GM12874 (cell line): ENCODE measurements around the gene NOTCH1.

Experiments
- TF ChIP-seq, protein P1 (sequence below): IDR thresholded peaks from 2 replicates; pipeline ENCODE4 v1.5.1; 2011; ENCODE audit warnings: low read depth, mild to moderate bottlenecking, control low read depth, low read length, moderate library complexity; ENCODE audit not compliant: insufficient read depth

Gene NOTCH1

GRCh38 chr9:136588663-136589464 is 43.0 kb upstream of the NOTCH1 start:
- TF ChIP-seq, protein P1, sequence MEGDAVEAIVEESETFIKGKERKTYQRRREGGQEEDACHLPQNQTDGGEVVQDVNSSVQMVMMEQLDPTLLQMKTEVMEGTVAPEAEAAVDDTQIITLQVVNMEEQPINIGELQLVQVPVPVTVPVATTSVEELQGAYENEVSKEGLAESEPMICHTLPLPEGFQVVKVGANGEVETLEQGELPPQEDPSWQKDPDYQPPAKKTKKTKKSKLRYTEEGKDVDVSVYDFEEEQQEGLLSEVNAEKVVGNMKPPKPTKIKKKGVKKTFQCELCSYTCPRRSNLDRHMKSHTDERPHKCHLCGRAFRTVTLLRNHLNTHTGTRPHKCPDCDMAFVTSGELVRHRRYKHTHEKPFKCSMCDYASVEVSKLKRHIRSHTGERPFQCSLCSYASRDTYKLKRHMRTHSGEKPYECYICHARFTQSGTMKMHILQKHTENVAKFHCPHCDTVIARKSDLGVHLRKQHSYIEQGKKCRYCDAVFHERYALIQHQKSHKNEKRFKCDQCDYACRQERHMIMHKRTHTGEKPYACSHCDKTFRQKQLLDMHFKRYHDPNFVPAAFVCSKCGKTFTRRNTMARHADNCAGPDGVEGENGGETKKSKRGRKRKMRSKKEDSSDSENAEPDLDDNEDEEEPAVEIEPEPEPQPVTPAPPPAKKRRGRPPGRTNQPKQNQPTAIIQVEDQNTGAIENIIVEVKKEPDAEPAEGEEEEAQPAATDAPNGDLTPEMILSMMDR = no peak

- TF ChIP-seq, protein P1 = no peak
Measured at GRCh38 chr9:136587944-136588662, 42.3 kb upstream of the NOTCH1 start.

GRCh38 chr9:136587145-136587943 is 41.5 kb upstream of the NOTCH1 start:
- TF ChIP-seq, protein P1 = no peak

DNA sequence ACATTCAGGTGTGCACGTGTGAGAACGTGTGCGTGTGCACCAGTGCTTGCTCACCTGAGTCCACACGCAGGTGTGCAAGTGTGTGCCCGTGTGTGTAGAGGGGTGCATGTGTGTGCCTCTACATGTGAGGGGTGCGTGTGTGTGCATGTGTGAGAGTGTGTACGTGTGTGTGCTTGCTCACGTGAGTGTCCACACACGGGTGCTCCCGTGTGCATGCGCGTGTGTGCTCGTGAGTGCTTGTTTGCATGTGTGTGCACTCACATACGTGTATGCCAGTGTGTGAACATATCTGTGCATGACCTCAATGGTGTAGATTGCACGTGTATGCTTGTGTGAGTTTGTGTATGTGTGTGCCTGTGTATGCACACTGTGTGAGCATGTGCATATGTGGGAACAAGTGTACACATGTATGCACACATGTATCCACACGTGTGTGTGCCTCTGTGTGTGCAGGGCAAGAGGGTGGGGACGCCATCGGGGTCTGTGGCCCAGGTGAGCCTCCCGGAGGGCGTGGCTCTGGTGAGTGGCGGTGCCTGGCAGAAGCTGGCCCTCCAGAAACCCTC is 40.6 kb upstream of the NOTCH1 start:
- TF ChIP-seq, protein P1 = no peak

DNA sequence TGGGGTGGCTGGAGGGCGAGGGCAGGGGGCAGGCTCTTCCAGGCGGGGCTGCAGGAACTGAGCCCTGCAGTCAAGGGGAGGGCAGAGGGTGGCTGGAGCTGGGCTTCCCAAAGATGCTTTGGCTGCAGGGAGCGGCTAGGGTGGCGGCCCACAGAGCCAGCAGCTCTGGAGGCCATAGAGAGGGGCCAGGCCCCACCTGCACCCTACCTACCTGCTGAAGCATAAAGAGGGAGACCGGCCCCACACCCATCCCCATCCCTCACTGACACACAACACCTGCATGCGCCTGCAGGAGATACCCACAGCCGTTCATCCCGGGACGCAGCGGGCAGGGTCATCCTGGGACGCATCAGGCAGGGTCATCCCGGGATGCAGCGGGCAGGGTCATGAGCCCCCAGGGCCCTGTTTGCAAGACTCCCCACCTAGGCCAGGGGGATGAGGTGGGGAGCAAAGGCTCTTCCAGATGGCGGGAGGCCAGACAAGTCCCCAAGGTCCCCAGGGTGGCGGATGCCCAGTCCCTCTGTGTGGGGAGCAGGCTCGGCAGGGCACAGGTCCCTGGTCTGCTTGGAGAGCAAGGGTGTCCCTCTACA is 39.8 kb upstream of the NOTCH1 start:
- TF ChIP-seq, protein P1 = no peak

DNA sequence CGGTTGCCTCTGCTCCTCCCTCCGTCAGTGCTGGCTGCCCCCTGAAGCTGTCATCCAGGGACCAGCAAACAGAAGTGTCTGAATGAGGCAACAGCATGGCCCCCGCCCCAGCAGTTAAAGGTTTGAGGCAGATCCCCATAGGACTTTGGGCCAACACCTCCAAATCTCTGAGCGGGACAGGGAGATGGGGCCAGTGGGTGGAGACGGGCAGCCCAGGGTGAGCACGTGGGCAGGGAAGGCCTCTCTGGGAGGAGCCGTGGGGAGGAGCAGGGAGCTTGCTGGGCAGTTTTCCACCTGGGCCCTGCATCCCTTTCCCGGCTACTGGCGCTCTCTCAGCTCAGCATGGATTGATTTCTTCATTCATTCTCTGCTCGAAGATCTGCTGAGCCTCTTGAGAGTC is 39.1 kb upstream of the NOTCH1 start:
- TF ChIP-seq, protein P1 = no peak
